ENCODE data around the gene HYAL3. TPM values are rescaled to one million over a fixed set of nuclear protein-coding genes. Genes with fewer than 3 reads are reported as not detected.

HYAL3 gene
- total RNA-seq, 4 donors from 2014 or later = 2.1 to 6.7 (median 3.4) TPM

GRCh38 chr3:50334339-50335075, 35.3 kb upstream of the HYAL3 start:
- no peaks in the 10 kb centered on the region for H3K9me3 ChIP-seq
- peaks cover 24 to 37% (median 30%) of the 10 kb centered on the region in 4 donors for H3K36me3 ChIP-seq
- peaks cover 63 to 70% (median 67%) of the 10 kb centered on the region in 4 donors for H3K4me1 ChIP-seq
- no peak for TF ChIP-seq POLR2A (IDR thresholded peaks at IDR 0.05; ENCODE audit: low read depth)
- no peak for TF ChIP-seq EP300 (IDR thresholded peaks at IDR 0.05)
- TF ChIP-seq CTCF (IDR thresholded peaks at IDR 0.05) = no peak
- no peak for TF ChIP-seq POLR2AphosphoS5 (IDR thresholded peaks at IDR 0.05)
- WGBS = 65% methylated on average over 5 of the region's 5 CpGs
- peak overlapping the region; percentile 96 to 100 (median 98) for H3K27ac ChIP-seq (replicated peaks in 1 of 4)
- intact Hi-C loops (cut with DNase I) = no loop called here
- no peak for DNase-seq (ENCODE audit: extremely low spot score)
- no peaks in the 10 kb centered on the region for H3K27me3 ChIP-seq
- peak overlapping the region in 2 of 4 donors; percentile 1 to 2 for H3K4me3 ChIP-seq

GRCh38 chr3:50333744-50334328, 34.6 kb upstream of the HYAL3 start:
- TF ChIP-seq EP300 (IDR thresholded peaks at IDR 0.05) (no peak), POLR2AphosphoS5 (IDR thresholded peaks at IDR 0.05) (peak; percentile 66 to 70)
- Histone ChIP-seq H3K27me3 (no peaks in the 10 kb centered on the region), H3K4me1 (peaks cover 61 to 68% (median 63%) of the 10 kb centered on the region in 4 donors), H3K27ac (replicated peaks in 1 of 4) (peak overlapping the region; percentile 96 to 100 (median 98)), H3K36me3 (peaks cover 24 to 43% (median 36%) of the 10 kb centered on the region in 4 donors), H3K9me3 (no peaks in the 10 kb centered on the region), H3K4me3 (peak overlapping the region in 1 of 4 donors; percentile 18)
- no peak for DNase-seq (ENCODE audit: extremely low spot score)
- WGBS = 67% methylated on average over 7 of the region's 12 CpGs
- intact Hi-C loops (cut with DNase I) = no loop called here

DNA sequence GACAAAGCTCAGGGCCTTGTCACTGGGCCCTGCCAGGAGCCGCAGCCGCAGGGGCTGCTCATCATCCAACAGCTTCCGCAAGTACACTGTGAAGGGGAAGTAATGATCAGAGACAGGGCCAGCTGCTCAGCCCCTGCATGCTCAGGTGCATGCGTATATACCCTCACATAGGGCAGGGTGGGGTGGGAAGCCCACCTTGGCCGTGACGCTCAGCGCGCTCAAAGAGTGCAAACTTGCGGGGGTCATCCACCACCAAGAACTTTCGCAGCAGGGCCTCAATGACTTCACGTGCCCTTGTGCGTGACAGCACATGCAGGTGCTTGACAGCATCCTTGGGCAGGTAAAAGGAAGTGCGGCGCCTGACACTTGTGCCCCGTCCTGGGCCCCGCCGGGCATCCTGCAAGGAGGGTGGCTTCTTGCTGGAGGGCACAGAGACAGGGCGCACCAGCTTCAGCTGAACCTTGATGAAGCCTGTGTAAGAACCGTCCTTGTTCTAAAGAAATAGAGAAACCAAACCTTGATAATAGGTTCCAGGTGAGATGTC, 32.2 kb upstream of the HYAL3 start:
- DNase-seq (ENCODE audit: extremely low spot score) = no peak
- H3K36me3 ChIP-seq = peaks cover 24 to 50% (median 39%) of the 10 kb centered on the region in 4 donors
- no peak overlapping the region for H3K27ac ChIP-seq (replicated peaks in 1 of 4)
- no peaks in the 10 kb centered on the region for H3K9me3 ChIP-seq
- intact Hi-C loops (cut with DNase I) = no loop called here
- H3K4me3 ChIP-seq = no peak overlapping the region
- TF ChIP-seq CTCF (IDR thresholded peaks at IDR 0.05) (no peak), POLR2AphosphoS5 (IDR thresholded peaks at IDR 0.05) (no peak)
- 94% methylated on average over 19 of the region's 19 CpGs for WGBS
- peaks cover 65 to 70% (median 67%) of the 10 kb centered on the region in 4 donors for H3K4me1 ChIP-seq
- H3K27me3 ChIP-seq = no peaks in the 10 kb centered on the region

GRCh38 chr3:50330330-50330729, 31.1 kb upstream of the HYAL3 start:
- TF ChIP-seq EP300 (IDR thresholded peaks at IDR 0.05) (no peak), POLR2A (IDR thresholded peaks at IDR 0.05; ENCODE audit: low read depth) (no peak), POLR2AphosphoS5 (IDR thresholded peaks at IDR 0.05) (no peak), CTCF (IDR thresholded peaks at IDR 0.05) (no peak)
- DNase-seq (ENCODE audit: extremely low spot score) = no peak
- H3K27ac ChIP-seq (replicated peaks in 1 of 4) = no peak overlapping the region
- H3K9me3 ChIP-seq = no peaks in the 10 kb centered on the region
- H3K4me3 ChIP-seq = no peak overlapping the region
- H3K4me1 ChIP-seq = peaks cover 54 to 70% (median 65%) of the 10 kb centered on the region in 4 donors
- no peaks in the 10 kb centered on the region for H3K27me3 ChIP-seq
- peaks cover 34 to 61% (median 50%) of the 10 kb centered on the region in 4 donors for H3K36me3 ChIP-seq
- intact Hi-C loops (cut with DNase I) = no loop called here
- 94% methylated on average over 6 of the region's 10 CpGs for WGBS

Data from esophagus muscularis mucosa (tissue), 4 donors.